ENCODE measurements around the gene TRPM3. TPM values are rescaled to one million over a fixed set of nuclear protein-coding genes. Genes with fewer than 3 reads are reported as not detected.

TRPM3 gene
- total and polyA plus RNA-seq, 2 of the 8 experiments (the other 6 are each of a cell fraction or from before 2014, with no cell fraction given): 2.4 to 10.9 TPM

- H3K4me2 ChIP-seq (ENCODE audit: insufficient read depth in 1 of 2, low read depth in 2 of 2, low read length in 2 of 2): peak overlapping the region; percentile 75 to 93
- peak overlapping the region; percentile 90 for H3K27ac ChIP-seq (ENCODE audit: low read depth, low read length)
- H3K18ac ChIP-seq (ENCODE audit: extremely low read depth, low read length): peak overlapping the region; percentile 95; the same call in 1 of the 2 replicates
- H3K9me3 ChIP-seq (ENCODE audit: insufficient read depth in 2 of 2, low read depth in 1 of 2, low read length in 1 of 2): no peaks in the 10 kb centered on the region; a peak in 1 of 4 replicates
- no peak overlapping the region for H3K56ac ChIP-seq (replicated peaks; ENCODE audit: insufficient read length, low read depth, low read length)
- CTCF ChIA-PET (ENCODE audit: partially characterized antibody): no interaction called here
- peak overlapping the region; percentile 2 for H2BK120ac ChIP-seq (replicated peaks; ENCODE audit: low read depth, low read length)
- H4K91ac ChIP-seq (replicated peaks; ENCODE audit: insufficient read length, low read length): peak overlapping the region; percentile 51
- DNase-seq (ENCODE audit: low read depth in 1 of 2, low spot score in 2 of 2) (no peak), FAIRE-seq (no peak)
- H3K79me2 ChIP-seq (ENCODE audit: control insufficient read depth in 1 of 2, insufficient read depth in 2 of 2, low read length in 2 of 2): peaks cover 0 to 37% of the 10 kb centered on the region in 2 experiments; a peak in 2 of 4 replicates
- H3K14ac ChIP-seq (ENCODE audit: insufficient read length): no peak overlapping the region
- no peak overlapping the region for H2AFZ ChIP-seq (ENCODE audit: low read length)
- no peaks in the 10 kb centered on the region for H3K27me3 ChIP-seq (replicated peaks in 1 of 4; ENCODE audit: control insufficient read depth in 3 of 4, extremely low read depth in 1 of 4, insufficient read depth in 3 of 4, low read length in 3 of 4)
- H2AK5ac ChIP-seq (ENCODE audit: low read depth, low read length): no peak overlapping the region
- peaks cover 0 to 3% (median 0%) of the 10 kb centered on the region in 4 experiments; a peak in 1 of 8 replicates for H3K36me3 ChIP-seq (ENCODE audit: control insufficient read depth in 2 of 4, insufficient read depth in 4 of 4, low read length in 3 of 4)
- peak overlapping the region in 3 of 4 experiments; percentile 15 to 70 (median 39); a peak in 4 of 7 replicates for H3K9ac ChIP-seq (replicated peaks in 1 of 4; ENCODE audit: extremely low read depth in 1 of 4, low read depth in 3 of 4, low read length in 3 of 4)
- no peak overlapping the region; the same call in none of the 2 replicates for H2BK5ac ChIP-seq (ENCODE audit: low read depth, low read length)
- no peak overlapping the region for H4K8ac ChIP-seq (ENCODE audit: extremely low read depth, insufficient read depth, low read length)
- no peaks in the 10 kb centered on the region for H4K20me1 ChIP-seq (replicated peaks in 1 of 2; ENCODE audit: control insufficient read depth in 1 of 2, insufficient read depth in 2 of 2, low read length in 2 of 2)
- H4K5ac ChIP-seq (ENCODE audit: insufficient read length, low read depth, low read length): peak overlapping the region; percentile 92
- no peak overlapping the region for H3K23ac ChIP-seq (ENCODE audit: insufficient read length)
- peaks cover 0 to 29% (median 11%) of the 10 kb centered on the region in 4 experiments; a peak in 6 of 7 replicates for H3K4me1 ChIP-seq (replicated peaks in 1 of 4; ENCODE audit: control insufficient read depth in 3 of 4, insufficient read depth in 4 of 4, low read length in 3 of 4)
- H3K23me2 ChIP-seq (ENCODE audit: low read depth, low read length): peaks cover 11% of the 10 kb centered on the region; the same call in 1 of the 2 replicates
- 0% methylated on average over 1 of the region's 1 CpG; no CpG with 5 or more reads in 1 of the 2 experiments for WGBS, 2 experiments (ENCODE audit: extremely low coverage in 1 of 2, insufficient coverage in 1 of 2, insufficient read length in 1 of 2, insufficient replicate concordance in 2 of 2, low coverage in 1 of 2, low lambda C conversion rate in 2 of 2, missing lambda C conversion rate in 1 of 2)
- H3K79me1 ChIP-seq (ENCODE audit: low read depth, low read length): no peaks in the 10 kb centered on the region
- H3K4ac ChIP-seq (replicated peaks; ENCODE audit: insufficient read length, low read depth, low read length): no peak overlapping the region
- H2BK15ac ChIP-seq (ENCODE audit: low read length): no peak overlapping the region; the same call in 1 of the 2 replicates
- peak overlapping the region; percentile 23; the same call in 1 of the 2 replicates for H2BK12ac ChIP-seq (ENCODE audit: low read depth, low read length)
- H3K4me3 ChIP-seq (ENCODE audit: extremely low read depth in 1 of 4, insufficient read depth in 2 of 4, low read depth in 3 of 4, low read length in 4 of 4): peak overlapping the region; percentile 55 to 79 (median 70)
- H2BK20ac ChIP-seq (ENCODE audit: low read length): no peak overlapping the region
- POLR2A ChIA-PET (ENCODE audit: partially characterized antibody): interaction anchor here (1.0 to 2.2 kb wide), 3 partner anchors 9 to 11 kb away, joined by 3 to 7 read pairs (median 4); no protein-coding TSS in a partner anchor
- no peak for TF ChIP-seq HDAC6 (IDR thresholded peaks at IDR 0.05; ENCODE audit: low read depth, low read length)
- TF ChIP-seq YY1 (IDR thresholded peaks at IDR 0.05; ENCODE audit: low read depth, low read length): no peak
- TF ChIP-seq SP1 (IDR thresholded peaks at IDR 0.05; ENCODE audit: low read depth, low read length): no peak
- no peak for TF ChIP-seq CBX8 (IDR thresholded peaks at IDR 0.05; ENCODE audit: borderline replicate concordance, low read depth, low read length)
- TF ChIP-seq RAD21 (IDR thresholded peaks at IDR 0.05 in 1 of 2, conservative IDR thresholded peaks at IDR 0.05 in 1 of 2; ENCODE audit: low read depth in 2 of 2, low read length in 2 of 2): no peak
- TF ChIP-seq POU5F1 (IDR thresholded peaks at IDR 0.05; ENCODE audit: low read depth, low read length): no peak
- no peak for TF ChIP-seq KDM5A (IDR thresholded peaks at IDR 0.05; ENCODE audit: low read length)
- TF ChIP-seq ATF2 (IDR thresholded peaks at IDR 0.05; ENCODE audit: low read length): no peak
- TF ChIP-seq RNF2 (IDR thresholded peaks at IDR 0.05; ENCODE audit: borderline replicate concordance, low read depth, low read length, missing control alignments, poor library complexity, severe bottlenecking): no peak
- TF ChIP-seq NRF1 (IDR thresholded peaks at IDR 0.05; ENCODE audit: low read depth, low read length): no peak
- TF ChIP-seq E2F6 (IDR thresholded peaks at IDR 0.05): no peak
Measured at GRCh38 chr9:71122022-71122275, 528 bp upstream of the TRPM3 start.

Measured in H1 (cell line).